DMS53 (cell line): ENCODE data around the gene KAT6B.
"Not testable (repeated sequence)": the region's sequence is repeated elsewhere in the genome, so short reads cannot be mapped to it uniquely, and the experiment has no call there.

Experiments used
- DNase-seq: peaks from one replicate; lab custom pipeline; 2025; lab: John Stamatoyannopoulos, UW

The KAT6B gene

GRCh38 chr10:74890460-74890859 lies 64.1 kb downstream of the KAT6B start:
- DNase-seq = no peak

GRCh38 chr10:74891053-74891452 lies 64.7 kb downstream of the KAT6B start:
- no peak for DNase-seq

- no peak for DNase-seq
Measured at GRCh38 chr10:74892839-74893238, 66.4 kb downstream of the KAT6B start.

- DNase-seq = not testable (repeated sequence)
Measured at GRCh38 chr10:74893329-74893728, 66.9 kb downstream of the KAT6B start.

GRCh38 chr10:74896788-74897527 lies 70.6 kb downstream of the KAT6B start:
- no peak for DNase-seq

GRCh38 chr10:74898201-74898976 lies 72.0 kb downstream of the KAT6B start:
- peak; percentile 42 for DNase-seq

- no peak for DNase-seq
Measured at GRCh38 chr10:74900297-74900696, 73.9 kb downstream of the KAT6B start.

- peak; percentile 45 for DNase-seq
Measured at GRCh38 chr10:74901301-74901700, 74.9 kb downstream of the KAT6B start.

GRCh38 chr10:74901867-74902450 lies 75.6 kb downstream of the KAT6B start:
- DNase-seq = no peak

- no peak for DNase-seq
Measured at GRCh38 chr10:74903491-74903890, 77.1 kb downstream of the KAT6B start.

- DNase-seq = no peak
Measured at GRCh38 chr10:74906611-74907198, 80.3 kb downstream of the KAT6B start.

GRCh38 chr10:74909670-74910069 lies 83.3 kb downstream of the KAT6B start:
- DNase-seq = peak; percentile 9

GRCh38 chr10:74910241-74910975 lies 84.0 kb downstream of the KAT6B start:
- no peak for DNase-seq

- DNase-seq = no peak
Measured at GRCh38 chr10:74910976-74911350, 84.6 kb downstream of the KAT6B start.

GRCh38 chr10:74912182-74912581 lies 85.8 kb downstream of the KAT6B start:
- DNase-seq = no peak

- no peak for DNase-seq
Measured at GRCh38 chr10:74912682-74913081, 86.3 kb downstream of the KAT6B start.

- DNase-seq = no peak
Measured at GRCh38 chr10:74913377-74913979, 87.1 kb downstream of the KAT6B start.

GRCh38 chr10:74916283-74916682 lies 89.9 kb downstream of the KAT6B start:
- peak; percentile 57 for DNase-seq

GRCh38 chr10:74917481-74918077 lies 91.2 kb downstream of the KAT6B start:
- peak; percentile 24 for DNase-seq

GRCh38 chr10:74919671-74920070 lies 93.3 kb downstream of the KAT6B start:
- no peak for DNase-seq

GRCh38 chr10:74921070-74921469 lies 94.7 kb downstream of the KAT6B start:
- not testable (repeated sequence) for DNase-seq
